T47D (cell line): Measurements from ENCODE around the gene SIRPA.

ENCODE experiments used
- DNase-seq, 2 experiments: peaks; one replicate each; pipeline versions ENCODE4 v3.0.0 to v3.0.0-alpha.2; 2011 to 2012; ENCODE audit warnings: low read depth in 1 of 2, low spot score in 1 of 2
- JUND ChIP-seq: IDR thresholded peaks from 2 replicates; pipeline ENCODE4 v1.6.1; 2012; ENCODE audit warnings: low read depth
- in situ Hi-C: cut with HindIII; loops from 2 replicates; pipeline ENCODE4 v1.10.0; 2016; ENCODE audit warnings: low sequenced_read_pairs, low pct_unique_long_range_greater_than_20kb

Gene SIRPA

GRCh38 chr20:1946762-1947534 is 51.7 kb downstream of the SIRPA start:
- DNase-seq, result no peak
- TF ChIP-seq JUND, result no peak
- in situ Hi-C loops, result no loop called here

- in situ Hi-C loops, result no loop called here
- TF ChIP-seq JUND, result no peak
- no peak for DNase-seq
Measured at GRCh38 chr20:1947535-1947846, 52.3 kb downstream of the SIRPA start.

GRCh38 chr20:1949347-1950100 is 54.3 kb downstream of the SIRPA start:
- no peak for DNase-seq
- in situ Hi-C loops, result no loop called here

GRCh38 chr20:1950836-1951235 is 55.6 kb downstream of the SIRPA start:
- TF ChIP-seq JUND, result no peak
- in situ Hi-C loops, result no loop called here
- no peak for DNase-seq

More at GRCh38 chr20:1949347-1950100, 54.3 kb downstream of the SIRPA start:
- TF ChIP-seq JUND, result no peak

- in situ Hi-C loops, result no loop called here
- no peak for TF ChIP-seq JUND
- no peak for DNase-seq
Measured at GRCh38 chr20:1951436-1952115, 56.4 kb downstream of the SIRPA start.

GRCh38 chr20:1952737-1953530 is 57.7 kb downstream of the SIRPA start:
- no peak for TF ChIP-seq JUND
- DNase-seq, result no peak
- in situ Hi-C loops, result no loop called here

GRCh38 chr20:1953621-1954020 is 58.4 kb downstream of the SIRPA start:
- in situ Hi-C loops, result no loop called here
- no peak for TF ChIP-seq JUND
- DNase-seq, result no peak

- TF ChIP-seq JUND, result no peak
- DNase-seq, result no peak
- in situ Hi-C loops, result no loop called here
Measured at GRCh38 chr20:1955217-1955616, 60.0 kb downstream of the SIRPA start.

GRCh38 chr20:1958426-1958825 is 63.2 kb downstream of the SIRPA start:
- in situ Hi-C loops, result no loop called here
- DNase-seq, result no peak
- TF ChIP-seq JUND, result no peak

GRCh38 chr20:1959156-1959555 is 63.9 kb downstream of the SIRPA start:
- no peak for TF ChIP-seq JUND
- no peak for DNase-seq
- in situ Hi-C loops, result no loop called here

GRCh38 chr20:1961374-1961773 is 66.2 kb downstream of the SIRPA start:
- in situ Hi-C loops, result no loop called here

GRCh38 chr20:1964061-1964460 is 68.9 kb downstream of the SIRPA start:
- no peak for DNase-seq
- in situ Hi-C loops, result no loop called here

More at GRCh38 chr20:1961374-1961773, 66.2 kb downstream of the SIRPA start:
- no peak for DNase-seq
- no peak for TF ChIP-seq JUND

More at GRCh38 chr20:1964061-1964460, 68.9 kb downstream of the SIRPA start:
- no peak for TF ChIP-seq JUND
